Activated B cell treated with CpG ODN at 0.5 μM for 24 hours (primary cell): ENCODE data around the gene RAPGEF2. TPM values are rescaled to one million over a fixed set of nuclear protein-coding genes. Genes with fewer than 3 reads are reported as not detected.
A peak's percentile ranks its signal among the peaks of the same experiment; 100 is the strongest.

ENCODE experiments used
- ATAC-seq: fragments of 200-7000 bp; cut with Tn5 transposase; one replicate; pipeline ENCODE4 v1.10.0; 2021; ENCODE audit warnings: low read depth, mild to moderate bottlenecking, moderate library complexity
- CTCF ChIA-PET: fragments of 350-600 bp; sonication (Branson Sonifier 250); formaldehyde crosslinking; loops from one replicate; lab custom pipeline; 2021; ENCODE audit warnings: antibody characterized with exemption; lab: Charles Lee
- POLR2A ChIA-PET: fragments of 350-600 bp; sonication (Branson Sonifier 250); formaldehyde crosslinking; loops from one replicate; lab custom pipeline; 2021; ENCODE audit warnings: antibody characterized with exemption; lab: Charles Lee
- DNase-seq: peaks from one replicate; pipeline ENCODE4 v3.0.0; 2022
- H3K27ac Mint-ChIP-seq: one replicate; pipeline ENCODE4 v1.8.0; 2020; ENCODE audit warnings: mixed read lengths
- H3K27me3 Mint-ChIP-seq: one replicate; pipeline ENCODE4 v1.8.0; 2021; ENCODE audit warnings: mixed read lengths
- H3K36me3 Mint-ChIP-seq: one replicate; pipeline ENCODE4 v1.8.0; 2021; ENCODE audit warnings: low read depth, mixed read lengths
- H3K4me1 Mint-ChIP-seq: one replicate; pipeline ENCODE4 v1.8.0; 2021; ENCODE audit warnings: mixed read lengths
- H3K4me3 Mint-ChIP-seq: one replicate; pipeline ENCODE4 v1.8.0; 2020; ENCODE audit warnings: mild to moderate bottlenecking, mixed read lengths
- H3K9me3 Mint-ChIP-seq: one replicate; pipeline ENCODE4 v1.8.0; 2020; ENCODE audit warnings: mixed read lengths
- CTCF ChIP-seq: fragments of 200-600 bp; IDR thresholded peaks from one replicate; pipeline ENCODE4 v1.8.0; 2022; ENCODE audit warnings: antibody characterized with exemption, mild to moderate bottlenecking
- intact Hi-C: fragments of 100-400 bp; cut with micrococcal nuclease; formaldehyde crosslinking; loops from one replicate; pipeline ENCODE4 v1.15.1; 2024
- total RNA-seq: library from RNA; stranded (reverse); gene quantifications from 2 replicates; pipeline ENCODE4 v1.2.3, GENCODE V29; 2022

RAPGEF2 gene
- total RNA-seq, 1 donor from 2014 or later = 22.9 TPM

DNA sequence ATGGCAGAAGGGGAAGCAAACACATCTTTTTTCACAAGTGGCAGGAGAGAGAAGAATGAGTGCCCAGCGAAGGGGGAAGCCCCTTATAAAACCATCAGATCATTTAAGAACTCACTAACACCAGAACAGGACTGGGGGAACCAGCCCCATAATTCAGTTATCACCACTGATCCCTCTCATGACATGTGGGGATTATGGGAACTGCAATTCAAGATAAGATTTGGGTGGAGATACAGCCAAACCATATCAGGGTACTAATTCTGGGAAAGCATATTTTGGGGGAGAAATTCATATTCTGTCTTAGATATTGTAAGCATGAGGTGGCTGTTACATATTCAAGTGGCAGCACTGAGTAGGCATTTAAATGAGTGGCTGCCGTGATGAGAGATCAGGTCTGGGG is 87.8 kb downstream of the RAPGEF2 start:
- CTCF ChIA-PET = no interaction called here
- Mint-ChIP-seq H3K4me1 (no peaks in the 10 kb centered on the region), H3K27me3 (no peaks in the 10 kb centered on the region), H3K4me3 (no peak overlapping the region), H3K9me3 (no peaks in the 10 kb centered on the region), H3K27ac (no peak overlapping the region), H3K36me3 (peaks cover 13% of the 10 kb centered on the region)
- intact Hi-C loops = no loop called here
- ATAC-seq (peak; percentile 14), DNase-seq (no peak)
- TF ChIP-seq CTCF = no peak
- POLR2A ChIA-PET = no interaction called here

DNA sequence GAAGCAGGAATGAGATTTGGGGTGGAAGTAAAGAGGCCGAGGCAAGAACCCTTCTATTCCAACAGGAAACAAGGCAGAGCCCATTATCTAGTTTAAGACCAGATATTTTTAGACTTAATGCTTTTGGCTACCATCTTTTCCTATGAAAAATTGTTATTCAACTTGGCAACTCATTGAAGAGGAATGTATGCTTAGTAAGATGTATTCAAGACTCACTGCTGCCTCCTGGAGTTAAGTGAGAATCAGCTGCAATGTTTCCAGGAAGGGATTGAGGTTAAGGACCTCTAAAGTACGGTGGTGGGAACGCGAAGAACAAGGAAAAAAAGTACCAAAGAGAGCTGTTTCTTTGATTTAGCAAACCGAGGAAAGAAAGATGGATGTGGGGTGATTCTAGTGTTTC is 89.1 kb downstream of the RAPGEF2 start:
- ATAC-seq = no peak
- intact Hi-C loops = no loop called here
- Mint-ChIP-seq H3K4me3 (no peak overlapping the region), H3K27me3 (no peaks in the 10 kb centered on the region), H3K9me3 (no peaks in the 10 kb centered on the region), H3K27ac (no peak overlapping the region), H3K4me1 (no peaks in the 10 kb centered on the region), H3K36me3 (peaks cover 13% of the 10 kb centered on the region)
- DNase-seq = no peak
- ChIA-PET POLR2A (no interaction called here), CTCF (interaction anchor here (0.7 to 2.1 kb wide), 3 partner anchors 9 to 335 kb away, joined by 3 to 12 read pairs (median 6); no protein-coding TSS in a partner anchor)
- TF ChIP-seq CTCF = no peak

- intact Hi-C loops = no loop called here
- Mint-ChIP-seq H3K4me1 (peaks cover 2% of the 10 kb centered on the region), H3K27me3 (no peaks in the 10 kb centered on the region), H3K9me3 (no peaks in the 10 kb centered on the region), H3K27ac (no peak overlapping the region), H3K4me3 (no peak overlapping the region), H3K36me3 (peaks cover 13% of the 10 kb centered on the region)
- no peak for ATAC-seq
- DNase-seq = no peak
- CTCF ChIA-PET = interaction anchor here (2.1 kb wide), 1 partner anchor 336 kb away, joined by 12 read pairs; no protein-coding TSS in a partner anchor
- TF ChIP-seq CTCF = no peak
- POLR2A ChIA-PET = no interaction called here
Measured at GRCh38 chr4:159193046-159193620, 90.3 kb downstream of the RAPGEF2 start.

GRCh38 chr4:159195361-159195769 is 92.5 kb downstream of the RAPGEF2 start:
- DNase-seq (no peak), ATAC-seq (no peak)
- H3K4me3 Mint-ChIP-seq = no peak overlapping the region
- no peaks in the 10 kb centered on the region for H3K27me3 Mint-ChIP-seq
- no peaks in the 10 kb centered on the region for H3K9me3 Mint-ChIP-seq
- POLR2A ChIA-PET = no interaction called here
- intact Hi-C loops = no loop called here
- CTCF ChIA-PET = no interaction called here
- H3K36me3 Mint-ChIP-seq = peaks cover 13% of the 10 kb centered on the region
- H3K27ac Mint-ChIP-seq = no peak overlapping the region
- peaks cover 7% of the 10 kb centered on the region for H3K4me1 Mint-ChIP-seq
- TF ChIP-seq CTCF = no peak

- Mint-ChIP-seq H3K27ac (no peak overlapping the region), H3K27me3 (no peaks in the 10 kb centered on the region), H3K4me3 (no peak overlapping the region), H3K9me3 (no peaks in the 10 kb centered on the region), H3K4me1 (peaks cover 7% of the 10 kb centered on the region), H3K36me3 (peaks cover 13% of the 10 kb centered on the region)
- ChIA-PET POLR2A (no interaction called here), CTCF (no interaction called here)
- no peak for TF ChIP-seq CTCF
- intact Hi-C loops = no loop called here
- DNase-seq = no peak
- ATAC-seq = no peak
Measured at GRCh38 chr4:159197260-159197884, 94.5 kb downstream of the RAPGEF2 start.
